Activated CD4-positive, CD25-positive, alpha-beta regulatory T cell treated with anti-CD3 and anti-CD28 coated beads, Interleukin-2, amount 50 U/mL, for 72 hours (primary cell): ENCODE measurements around the gene CLRN2.

Experiments used
- DNase-seq: peaks from one replicate; pipeline ENCODE4 v3.0.0; 2021

Gene CLRN2, protein sequence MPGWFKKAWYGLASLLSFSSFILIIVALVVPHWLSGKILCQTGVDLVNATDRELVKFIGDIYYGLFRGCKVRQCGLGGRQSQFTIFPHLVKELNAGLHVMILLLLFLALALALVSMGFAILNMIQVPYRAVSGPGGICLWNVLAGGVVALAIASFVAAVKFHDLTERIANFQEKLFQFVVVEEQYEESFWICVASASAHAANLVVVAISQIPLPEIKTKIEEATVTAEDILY

DNA sequence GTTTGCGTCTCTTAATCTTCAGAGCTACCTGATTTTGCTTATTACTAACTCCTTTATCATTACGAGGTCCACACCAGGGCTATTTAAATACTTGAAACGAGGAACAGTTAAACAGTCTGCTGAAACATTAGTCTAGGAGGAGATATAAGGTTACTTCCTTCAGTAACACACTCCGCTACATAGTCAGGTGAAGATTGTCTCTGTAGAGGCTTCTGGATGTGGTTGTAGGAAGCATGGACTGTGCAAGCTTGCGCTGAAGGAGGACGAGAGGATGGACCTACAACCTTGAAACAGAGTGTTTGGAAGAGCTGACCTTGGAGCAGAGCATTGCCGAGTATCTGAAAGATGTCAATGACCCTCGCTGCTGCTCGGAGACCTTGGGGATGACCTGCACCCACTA lies at the start of gene CLRN2:
Gene CLRN2 (plus strand): TSS at position 301 of the 400 bp plus-strand sequence. CDS start 102 bp downstream, outside the sequence.
- DNase-seq: no peak

DNA sequence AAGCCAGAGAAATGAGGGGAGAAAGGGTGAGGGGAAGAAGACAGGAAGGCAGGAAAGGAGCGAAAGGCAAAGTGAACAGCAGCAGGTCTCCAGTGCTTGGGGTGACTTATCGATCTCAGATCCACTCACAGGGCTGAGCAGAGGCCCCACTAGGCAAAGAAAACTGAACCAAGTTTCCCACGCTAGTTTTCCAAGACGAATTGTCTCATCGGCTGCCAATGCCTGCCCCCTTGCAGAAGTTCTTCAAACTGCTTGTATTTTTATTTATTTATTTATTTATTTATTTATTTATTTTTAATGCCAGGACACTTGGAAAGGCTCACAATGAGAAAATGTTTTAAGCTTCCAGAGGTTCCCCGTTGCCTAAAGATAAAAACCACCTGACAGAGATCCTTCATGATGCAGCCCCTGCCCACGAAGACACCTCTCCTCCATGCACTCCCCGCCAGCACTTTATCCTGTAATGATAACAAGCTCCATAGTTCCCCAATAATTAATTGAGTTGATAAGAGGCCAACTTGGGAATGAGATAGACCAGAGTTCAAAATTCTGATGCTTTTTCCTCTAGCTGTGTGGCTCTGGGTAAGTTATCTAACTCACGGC lies 46.2 kb upstream of the CLRN2 start:
- DNase-seq: no peak

DNA sequence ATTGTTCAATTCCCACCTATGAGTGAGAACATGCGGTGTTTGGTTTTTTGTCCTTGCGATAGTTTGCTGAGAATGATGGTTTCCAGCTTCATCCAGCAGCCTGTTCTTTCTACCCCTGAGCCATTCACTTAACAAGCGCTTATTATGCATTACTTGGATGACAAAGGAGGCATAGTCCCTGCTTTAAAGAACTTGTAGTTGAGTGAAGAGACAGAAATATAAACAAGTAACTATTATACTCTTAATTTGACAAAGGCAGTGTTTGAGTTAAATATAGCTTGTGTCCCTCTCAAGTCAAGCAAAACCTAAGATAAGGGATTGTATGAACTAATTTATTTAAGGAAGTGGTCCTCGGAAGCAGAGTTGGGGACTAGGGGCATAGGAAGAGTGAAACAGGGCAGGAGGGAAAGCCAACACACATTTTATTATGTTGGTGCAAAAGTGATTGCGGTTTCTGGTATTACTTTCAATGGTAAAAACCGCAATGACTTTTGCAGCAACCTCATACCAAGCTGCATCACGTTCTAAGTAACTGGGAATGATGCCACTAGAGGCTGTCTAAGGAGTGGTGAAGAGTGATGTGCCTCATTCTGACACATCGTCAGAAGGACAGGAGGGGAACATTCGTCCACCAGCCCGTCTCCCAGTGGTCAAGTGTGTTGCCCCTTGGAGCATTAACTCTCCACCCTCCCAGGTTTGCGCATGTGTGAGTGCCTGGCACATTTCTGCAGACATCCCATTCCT lies 44.9 kb upstream of the CLRN2 start:
- DNase-seq: no peak

DNA sequence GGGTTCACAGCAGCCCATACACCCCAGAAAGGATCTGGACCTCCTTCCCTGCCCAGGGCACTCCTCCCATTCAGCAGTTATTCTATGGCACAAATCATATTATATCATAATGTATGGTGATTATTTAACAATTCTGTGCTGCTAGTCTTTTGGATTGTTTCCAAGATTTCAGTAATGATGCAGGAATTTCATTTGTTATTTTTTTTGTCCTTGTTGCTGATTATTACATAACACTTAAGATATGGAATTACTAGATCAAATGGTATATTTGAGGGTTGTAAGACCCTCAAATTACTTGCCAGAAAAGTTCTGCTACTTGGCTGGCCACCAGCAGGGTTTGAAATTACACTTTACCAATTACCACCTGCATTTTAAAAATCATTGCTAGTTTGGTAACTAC lies 39.5 kb upstream of the CLRN2 start:
- DNase-seq: no peak

DNA sequence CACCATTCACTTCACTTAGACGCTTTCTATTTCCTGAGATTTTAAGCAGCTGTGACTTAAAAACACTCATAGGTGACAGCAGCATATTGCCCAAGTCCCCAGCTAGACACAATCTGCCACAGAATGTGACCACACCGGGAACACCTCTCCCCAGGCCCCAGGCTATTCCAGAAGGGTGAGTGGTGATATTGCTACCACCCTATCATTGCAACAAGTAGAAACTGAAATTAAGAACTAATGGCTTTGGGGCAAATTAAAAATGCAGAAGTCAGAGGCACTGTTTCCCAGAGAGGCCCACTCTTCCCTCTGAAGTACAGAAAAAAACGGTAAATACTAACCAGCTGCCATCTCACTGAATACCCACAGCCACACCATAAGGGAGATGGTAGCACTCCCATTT lies 38.1 kb upstream of the CLRN2 start:
- DNase-seq: no peak

DNA sequence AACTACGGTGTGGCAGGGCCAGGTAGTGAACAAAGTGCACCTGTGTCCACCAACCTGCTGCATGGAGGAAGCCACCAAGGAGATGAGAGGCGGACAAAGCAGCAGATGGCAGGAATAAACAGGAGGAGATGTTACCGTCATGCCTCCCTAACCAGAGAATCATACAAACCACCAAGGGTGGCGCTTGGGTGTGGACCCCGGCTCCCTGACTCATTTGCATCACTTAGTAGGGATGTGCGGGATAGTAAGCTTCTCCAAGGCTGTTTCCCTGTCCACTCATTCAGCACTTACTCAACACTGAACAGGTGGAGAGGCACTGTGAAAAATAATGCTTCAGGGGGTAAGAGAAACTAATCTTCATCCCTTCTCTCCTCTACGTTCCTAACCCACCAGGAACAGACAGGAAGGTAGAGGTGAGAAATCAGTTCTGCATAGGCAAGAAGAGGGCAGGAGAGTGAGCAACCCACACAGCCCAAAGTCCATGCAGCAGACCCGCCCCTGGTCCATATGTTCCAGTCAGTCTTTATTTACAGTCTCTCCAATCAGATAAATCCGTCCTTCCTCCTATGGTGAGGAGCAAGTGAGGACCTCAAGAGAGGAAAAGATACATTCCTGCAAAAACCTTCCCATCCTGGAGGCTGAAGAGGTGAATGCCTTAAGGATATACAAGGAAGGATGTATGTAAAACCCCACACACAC lies 37.0 kb upstream of the CLRN2 start:
- DNase-seq: no peak

DNA sequence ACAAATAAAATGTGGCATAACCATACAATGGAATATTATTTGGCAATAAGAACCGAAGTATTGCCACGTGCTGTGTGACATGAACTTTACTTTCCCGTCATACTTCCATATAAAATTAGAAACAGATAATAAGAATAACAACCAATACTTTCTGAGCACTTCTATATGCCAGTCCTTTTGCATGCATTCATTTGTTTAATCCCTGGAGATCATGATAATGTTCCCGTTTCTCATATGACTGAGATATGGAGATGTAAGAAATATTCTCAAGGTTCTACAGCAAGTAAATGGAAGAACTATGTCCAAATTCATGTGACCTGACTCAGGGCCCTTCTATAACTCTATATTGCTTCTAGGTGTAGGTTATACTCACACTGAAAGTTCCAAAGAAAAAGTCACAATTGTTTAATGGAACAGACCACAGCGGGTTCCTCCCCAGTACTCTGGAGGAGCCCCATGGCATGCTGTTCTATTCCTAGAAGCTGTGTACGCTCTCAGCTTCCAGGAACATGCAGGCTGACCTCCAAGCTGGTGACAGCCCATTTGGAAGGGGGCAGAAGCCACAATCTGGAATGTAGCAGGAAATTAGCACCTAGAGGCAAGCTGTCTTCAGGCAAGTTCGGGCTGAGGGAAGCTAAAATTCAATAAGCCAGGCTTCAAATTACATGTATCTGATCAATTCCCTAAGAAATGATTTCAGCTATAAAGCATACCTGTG lies 34.6 kb upstream of the CLRN2 start:
- DNase-seq: no peak

DNA sequence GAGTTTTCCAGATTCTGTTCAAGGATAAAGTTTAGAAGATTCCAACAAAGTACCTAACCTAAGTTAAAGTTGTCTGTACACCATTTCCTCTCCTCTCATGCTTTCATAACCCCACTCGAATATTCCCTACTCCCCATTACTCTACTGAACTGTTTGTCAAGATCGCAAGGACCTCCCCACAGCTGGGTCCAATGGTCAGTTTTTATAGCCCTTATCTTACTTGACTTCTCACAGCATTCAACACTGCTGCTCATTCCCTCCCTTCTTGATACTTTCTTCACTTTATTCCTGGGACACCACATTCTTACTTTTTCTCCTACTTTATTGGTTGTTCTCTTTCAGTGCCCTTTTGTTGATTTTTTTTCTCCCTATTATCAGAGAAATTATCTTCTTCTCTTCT lies 34.0 kb upstream of the CLRN2 start:
- no peak for DNase-seq

DNA sequence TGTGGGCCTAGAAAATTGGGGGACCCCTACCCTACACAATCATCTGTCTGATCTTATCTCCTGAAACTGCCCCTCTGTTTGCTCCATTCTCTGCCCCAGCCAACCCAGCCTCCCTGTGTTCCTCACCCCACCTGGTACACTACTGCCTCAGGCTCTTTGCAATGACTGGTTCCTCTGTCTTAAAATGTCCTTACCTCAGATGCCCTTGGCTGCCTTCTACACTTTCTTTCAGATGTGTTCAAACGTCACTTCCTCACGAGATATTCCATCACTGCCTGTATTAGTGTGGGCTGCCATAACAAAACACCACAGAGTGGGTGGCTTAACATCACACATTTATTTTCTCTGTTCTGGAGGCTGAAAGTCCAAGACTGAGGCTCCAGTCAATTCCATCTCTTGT lies 32.2 kb upstream of the CLRN2 start:
- no peak for DNase-seq

DNA sequence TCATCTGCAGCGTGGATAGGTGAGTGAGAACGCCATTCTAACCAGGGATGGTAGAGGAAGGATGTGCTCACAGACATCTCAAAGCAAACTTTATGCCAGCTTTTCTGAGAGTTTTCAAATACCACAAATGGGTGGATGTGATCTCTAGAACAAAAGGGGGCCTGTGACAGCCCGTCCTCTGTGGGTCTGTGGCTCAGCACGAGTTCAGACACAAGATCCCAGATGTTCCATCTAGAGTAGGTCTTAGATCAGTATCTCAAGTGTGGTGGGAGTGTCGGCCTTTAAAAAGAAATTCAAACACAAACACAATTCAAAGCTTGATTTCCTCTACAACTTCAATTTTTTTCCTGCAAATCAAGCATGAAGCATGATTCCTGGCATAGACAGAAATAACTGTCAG lies 25.8 kb upstream of the CLRN2 start:
- no peak for DNase-seq

DNA sequence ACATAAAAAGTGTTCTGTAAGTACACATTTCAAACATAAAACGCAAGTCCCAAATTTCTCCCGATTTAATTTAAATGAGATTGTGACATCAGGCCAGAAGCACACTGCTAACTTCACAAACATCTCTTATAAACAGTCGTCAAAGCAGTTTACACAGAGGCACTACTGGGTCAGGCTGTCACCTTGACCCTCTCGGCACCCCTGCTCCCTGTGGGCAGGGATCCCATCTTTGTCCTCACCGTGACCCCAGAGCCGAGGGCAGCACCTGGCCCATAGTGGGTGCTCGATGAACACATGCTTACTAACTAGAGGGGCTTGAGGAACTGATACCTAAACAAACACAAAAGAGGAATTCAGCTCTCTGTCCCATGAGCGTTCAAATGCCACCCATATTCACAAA lies 25.2 kb upstream of the CLRN2 start:
- no peak for DNase-seq

DNA sequence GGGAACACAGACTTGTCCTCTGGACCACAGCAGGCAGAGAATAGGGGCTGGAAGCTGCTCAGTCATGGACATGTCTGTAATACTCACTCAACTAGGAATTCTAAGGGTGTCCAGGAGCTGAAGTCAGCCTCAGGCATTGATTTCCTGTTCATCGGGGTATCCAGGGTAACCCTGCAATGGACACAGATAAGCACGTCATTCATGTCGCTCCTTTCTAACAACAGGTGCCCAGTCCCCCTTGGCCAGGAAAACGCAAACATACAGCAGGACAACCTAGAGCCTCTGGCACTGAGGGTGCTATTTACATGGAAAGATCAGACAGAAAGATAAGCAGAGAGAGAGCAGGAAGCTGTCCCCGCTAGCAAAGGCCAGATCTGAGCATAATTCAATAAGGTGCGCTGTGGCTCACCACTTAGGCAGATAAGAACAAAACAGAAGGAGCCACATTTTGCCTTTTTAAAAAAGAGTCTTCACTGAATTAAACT lies 24.3 kb upstream of the CLRN2 start:
- no peak for DNase-seq

DNA sequence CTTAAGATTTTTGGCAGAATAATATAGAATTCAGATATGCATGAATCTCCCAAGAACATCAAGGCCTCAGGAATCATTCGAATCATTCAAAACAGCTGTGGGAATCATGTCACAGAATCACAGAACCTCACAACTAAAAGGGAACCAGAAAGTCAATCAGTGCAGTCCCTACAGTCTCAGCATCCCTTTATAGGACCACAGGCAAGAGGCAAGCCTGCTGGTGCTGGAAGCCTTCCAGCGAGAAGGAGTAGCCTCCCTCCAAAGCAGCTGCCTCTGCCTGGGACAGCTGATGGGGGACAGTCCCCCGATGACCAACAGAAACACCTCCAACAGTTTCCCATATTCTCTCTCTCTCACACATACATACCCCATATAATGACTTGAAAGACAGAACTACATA lies 23.8 kb upstream of the CLRN2 start:
- DNase-seq: no peak

DNA sequence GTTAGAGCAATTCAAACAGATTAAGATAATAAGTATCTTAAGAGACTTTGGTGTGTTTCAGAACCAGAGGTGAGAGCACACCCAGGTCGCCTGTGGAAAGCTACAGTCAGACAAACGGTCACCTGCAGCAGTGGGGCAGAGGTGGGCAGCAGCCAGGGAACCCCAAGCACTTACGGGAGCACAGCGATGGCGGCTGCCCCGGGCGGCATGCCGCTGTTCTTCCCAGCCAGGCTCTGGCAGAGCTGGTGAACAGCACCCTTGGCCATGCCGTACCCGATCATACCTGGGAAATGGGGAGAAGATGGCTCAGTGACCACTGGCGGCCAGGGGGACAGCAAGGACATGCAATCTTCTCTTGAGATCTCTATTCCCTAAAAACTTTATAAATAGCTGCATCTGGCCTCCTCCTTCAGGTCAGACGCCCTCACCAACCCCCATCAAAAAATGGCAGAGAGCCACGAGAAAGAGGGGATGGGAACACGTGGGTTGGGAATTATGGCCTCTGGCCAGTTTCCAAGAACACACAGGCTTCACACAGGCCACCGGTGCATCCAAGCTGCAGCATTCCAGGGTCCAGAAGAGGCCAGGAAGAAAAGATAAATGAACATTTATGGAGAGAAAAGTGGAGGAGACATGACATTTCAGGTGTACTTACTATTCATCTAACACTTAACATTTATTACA lies 22.8 kb upstream of the CLRN2 start:
- DNase-seq: no peak

DNA sequence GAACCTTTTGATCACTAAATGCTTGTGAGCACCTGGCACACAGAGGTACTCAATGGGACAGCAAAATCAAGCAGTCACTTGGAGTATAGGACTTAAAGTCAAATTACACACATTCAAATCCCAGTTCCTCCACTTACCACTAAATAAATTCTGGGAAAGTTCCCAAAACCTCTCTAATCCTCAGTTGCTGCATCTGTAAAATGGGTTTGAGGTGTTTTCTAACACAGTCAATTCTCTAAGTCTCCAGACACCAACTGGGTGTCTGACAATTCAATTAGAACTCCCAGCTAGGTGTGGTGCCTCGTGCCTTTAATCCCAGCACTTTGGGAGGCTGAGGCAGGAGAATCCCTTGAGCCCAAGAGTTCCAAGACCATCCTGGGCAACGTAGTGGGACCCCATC lies 22.1 kb upstream of the CLRN2 start:
- DNase-seq: no peak

DNA sequence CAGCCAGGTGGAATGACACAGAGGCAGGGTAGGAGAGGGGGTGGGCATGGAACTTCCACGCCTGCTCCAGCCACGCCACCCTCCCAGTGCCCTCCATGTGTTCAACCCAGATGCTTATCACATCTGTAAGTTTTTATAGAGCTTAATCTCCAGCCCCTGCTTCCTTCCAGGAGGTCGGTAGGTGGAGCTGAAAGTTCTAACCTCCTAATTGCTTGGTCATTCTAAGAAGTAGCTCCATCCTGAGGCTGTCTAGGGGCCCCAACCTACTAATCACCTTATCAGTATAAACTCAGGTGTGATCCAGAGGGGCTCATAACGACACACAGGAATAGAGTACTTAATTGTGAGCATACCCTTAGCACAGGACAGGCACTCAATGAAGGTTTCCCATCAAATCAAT lies 21.3 kb upstream of the CLRN2 start:
- no peak for DNase-seq

DNA sequence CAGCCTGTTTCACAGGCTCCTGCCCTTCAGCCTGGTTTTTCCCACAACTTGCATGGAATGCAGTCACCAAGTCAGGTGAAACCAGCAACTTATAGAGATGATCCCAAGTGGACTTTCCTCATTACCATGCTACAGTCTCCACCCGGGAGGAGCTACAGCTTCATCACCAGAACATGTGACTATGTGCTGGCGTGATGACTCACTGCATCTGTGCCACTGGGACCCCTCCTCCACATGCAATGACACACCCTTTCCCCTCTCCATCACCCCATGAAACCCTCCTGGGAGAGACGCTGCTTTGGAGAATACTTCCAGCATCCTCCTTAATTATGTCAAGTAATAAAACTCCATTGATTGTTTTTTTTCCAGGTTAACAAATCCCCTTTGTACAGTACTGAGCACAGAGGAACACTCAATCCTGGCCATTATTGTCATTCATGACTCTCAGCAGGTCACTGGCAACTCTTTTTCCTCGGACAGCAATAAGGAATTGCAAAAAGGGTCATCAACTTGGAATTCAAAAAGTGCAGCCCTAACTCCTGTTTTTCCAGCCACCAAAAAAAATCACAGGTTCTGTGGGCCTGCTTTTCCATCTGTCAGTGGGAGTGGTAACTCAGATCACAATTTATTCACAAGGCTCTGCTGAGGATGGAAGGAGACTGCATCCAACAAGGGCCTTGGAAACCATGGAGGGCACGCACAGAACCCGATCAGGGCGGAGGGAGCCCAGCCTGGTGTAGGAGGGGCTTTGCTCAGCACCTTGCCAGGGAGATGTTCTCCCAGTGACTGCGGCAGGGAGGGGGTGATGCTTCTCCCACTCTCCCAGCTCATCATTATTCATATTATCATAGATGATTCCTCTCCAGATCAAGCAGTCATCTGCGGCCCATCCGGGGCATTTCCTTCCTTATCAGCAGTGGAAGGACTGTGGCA lies 20.4 kb upstream of the CLRN2 start:
- no peak for DNase-seq

DNA sequence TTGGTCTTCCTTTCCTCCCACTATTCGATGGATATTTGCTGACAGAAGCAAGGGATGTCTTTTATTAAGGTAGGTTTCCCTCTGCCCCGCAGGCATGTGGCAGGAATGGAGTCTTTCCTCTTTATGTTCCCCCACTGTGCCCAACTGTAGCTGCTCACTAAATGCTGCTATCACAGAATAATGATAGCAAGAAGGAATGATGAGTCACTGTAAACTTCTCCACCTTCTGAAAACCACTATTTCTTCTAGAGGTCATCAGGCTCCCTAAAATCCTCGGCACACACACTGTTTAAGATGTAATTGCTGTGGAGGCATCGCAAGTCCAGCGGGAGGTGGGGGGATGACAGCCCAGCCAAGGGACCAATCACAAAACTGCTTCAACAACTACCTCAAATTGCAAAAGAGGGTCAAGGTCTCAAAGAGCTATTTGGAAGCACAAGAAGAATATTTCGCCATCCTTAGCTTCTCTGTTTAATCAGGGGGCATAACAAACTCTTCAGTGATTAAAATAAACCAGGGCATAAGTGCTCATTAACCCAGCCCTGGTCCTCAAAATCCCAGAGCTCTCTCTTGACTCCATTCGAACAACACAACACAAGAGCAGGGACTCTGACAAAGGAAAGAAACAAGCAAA lies 17.0 kb upstream of the CLRN2 start:
- DNase-seq: no peak

DNA sequence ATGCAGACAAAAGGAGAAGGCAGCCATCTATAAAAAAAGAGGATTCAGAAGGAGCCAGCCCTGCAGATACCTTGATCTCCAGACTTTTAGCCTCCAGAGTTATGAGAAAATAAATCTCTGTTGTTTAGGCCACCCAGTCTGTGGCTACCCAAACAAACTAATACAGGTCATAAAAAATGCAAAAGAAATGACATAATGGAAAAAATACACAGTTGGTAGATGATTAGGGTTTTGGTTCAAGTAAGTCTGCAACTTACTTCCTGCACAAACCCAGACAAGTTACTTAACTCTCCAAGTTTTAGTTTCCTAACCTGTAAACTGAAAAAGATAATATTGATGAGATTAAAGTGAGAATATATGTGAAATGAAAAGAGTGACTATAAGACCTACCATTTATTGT lies 14.4 kb upstream of the CLRN2 start:
- DNase-seq: no peak

DNA sequence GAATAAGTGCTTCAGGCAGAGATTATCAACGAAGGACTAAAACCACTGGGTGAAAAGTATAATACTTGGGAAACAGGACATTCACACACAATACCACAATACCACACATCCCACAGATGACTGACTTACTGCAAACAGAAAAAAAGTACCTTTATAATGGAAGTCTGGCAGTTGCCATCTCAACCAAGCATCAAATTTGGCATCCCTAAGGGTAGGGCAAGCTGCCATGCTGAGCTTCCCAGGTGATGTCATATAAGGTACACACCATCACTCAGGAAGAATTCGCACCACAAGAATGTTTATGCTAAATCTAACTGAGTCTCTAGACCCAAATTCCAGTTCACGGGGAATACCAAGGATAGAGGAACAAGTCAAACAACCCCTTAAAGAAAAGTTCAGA lies 12.2 kb upstream of the CLRN2 start:
- no peak for DNase-seq

DNA sequence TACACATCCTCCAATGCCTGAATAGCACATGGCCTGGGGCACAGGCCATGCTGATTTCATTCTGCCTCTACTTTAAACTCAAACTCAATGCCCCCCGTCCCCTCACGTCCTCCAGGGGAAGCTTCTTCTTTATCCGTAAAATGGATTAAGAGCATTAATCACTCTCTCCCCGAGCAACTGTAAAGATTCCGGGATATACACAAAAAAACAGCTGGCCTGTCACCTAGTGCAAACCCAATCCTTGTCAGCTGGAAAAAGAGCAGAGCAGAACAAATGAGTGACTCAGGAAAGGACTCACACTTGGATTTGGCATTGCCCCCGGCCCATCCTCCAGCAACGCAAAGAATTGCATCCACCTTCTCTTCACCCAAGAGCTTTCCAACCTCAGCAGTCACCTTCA lies 10.9 kb upstream of the CLRN2 start:
- DNase-seq: no peak
